Body of pancreas (tissue), 4 donors: ENCODE data around the gene RFESD.

Experiments
- CTCF ChIP-seq, 7 experiments: fragments of 450-650 bp in 4 of 7; fragments of 200-600 bp in 3 of 7; sonication (generic) in 3 of 7; IDR thresholded peaks; one replicate each; pipeline ENCODE4 v1.5.1; 2016 to 2019; ENCODE audit warnings: antibody characterized with exemption in 7 of 7
- POLR2A ChIP-seq, 3 donors: fragments of 450-650 bp; IDR thresholded peaks; one replicate each; pipeline ENCODE4 v1.6.1; 2016; ENCODE audit warnings: antibody characterized with exemption in 3 of 3, mild to moderate bottlenecking in 2 of 3

- TF ChIP-seq CTCF (IDR thresholded peaks at IDR 0.05) (no peak), POLR2A (IDR thresholded peaks at IDR 0.05) (no peak)
These were observed 20.6 kb downstream of the RFESD start for GRCh38 chr5:95667061-95667618.
